T-helper 2 cell (primary cell): ENCODE results near the gene CELF4.

Source experiments
- DNase-seq, 5 experiments: peaks; one replicate each; pipeline versions ENCODE4 v3.0.0 to v3.0.0-alpha.2; 2012 to 2022

CELF4 gene

GRCh38 chr18:37405772-37406171, 159.8 kb downstream of the CELF4 start:
- DNase-seq, result no peak

- no peak for DNase-seq
Measured at GRCh38 chr18:37405229-37405628, 160.4 kb downstream of the CELF4 start.

- DNase-seq, result no peak
Measured at GRCh38 chr18:37403788-37404187, 161.8 kb downstream of the CELF4 start.

GRCh38 chr18:37403100-37403781, 162.4 kb downstream of the CELF4 start:
- no peak for DNase-seq

GRCh38 chr18:37402735-37403099, 162.9 kb downstream of the CELF4 start:
- DNase-seq, result no peak

- no peak for DNase-seq
Measured at GRCh38 chr18:37400802-37401201, 164.8 kb downstream of the CELF4 start.

GRCh38 chr18:37398248-37398920, 167.2 kb downstream of the CELF4 start:
- no peak for DNase-seq

- DNase-seq, result no peak
Measured at GRCh38 chr18:37397814-37398213, 167.8 kb downstream of the CELF4 start.

GRCh38 chr18:37396971-37397720, 168.5 kb downstream of the CELF4 start:
- no peak for DNase-seq

- no peak for DNase-seq
Measured at GRCh38 chr18:37395631-37396030, 170.0 kb downstream of the CELF4 start.

GRCh38 chr18:37395138-37395537, 170.5 kb downstream of the CELF4 start:
- DNase-seq, result no peak

GRCh38 chr18:37394610-37394965, 171.0 kb downstream of the CELF4 start:
- DNase-seq, result no peak

- DNase-seq, result peak in 1 of 5 experiments; percentile 3
Measured at GRCh38 chr18:37393945-37394609, 171.5 kb downstream of the CELF4 start.

- no peak for DNase-seq
Measured at GRCh38 chr18:37393221-37393827, 172.3 kb downstream of the CELF4 start.

GRCh38 chr18:37392648-37393047, 172.9 kb downstream of the CELF4 start:
- DNase-seq, result no peak

- DNase-seq, result no peak
Measured at GRCh38 chr18:37391698-37392548, 173.7 kb downstream of the CELF4 start.

GRCh38 chr18:37391156-37391555, 174.4 kb downstream of the CELF4 start:
- DNase-seq, result no peak

- no peak for DNase-seq
Measured at GRCh38 chr18:37390687-37391086, 174.9 kb downstream of the CELF4 start.

GRCh38 chr18:37389684-37390368, 175.8 kb downstream of the CELF4 start:
- DNase-seq, result no peak

- no peak for DNase-seq
Measured at GRCh38 chr18:37389041-37389440, 176.6 kb downstream of the CELF4 start.

- no peak for DNase-seq
Measured at GRCh38 chr18:37388413-37388812, 177.2 kb downstream of the CELF4 start.
